Neural cell (in vitro differentiated cells): ENCODE measurements around the gene EIF2AK2. TPM values are rescaled to one million over a fixed set of nuclear protein-coding genes. Genes with fewer than 3 reads are reported as not detected.

ENCODE experiments used
- H2AFZ ChIP-seq: fragments of 200-600, 300-800 bp; sonication (generic), shearing (Covaris generic); 2 replicates; pipeline ENCODE4 v1.6.0; 2014; ENCODE audit warnings: low read depth, mild to moderate bottlenecking, antibody characterized with exemption, low read length, moderate library complexity
- H3F3A ChIP-seq: fragments of 200-600 bp; shearing (Covaris generic); 2 replicates; pipeline ENCODE4 v1.6.1; 2016; ENCODE audit warnings: mild to moderate bottlenecking, moderate library complexity, mixed read lengths, antibody characterized with exemption, low read length; ENCODE audit not compliant: insufficient read depth, poor library complexity, severe bottlenecking
- H3K27ac ChIP-seq: fragments of 200-600, 300-800 bp; sonication (generic), shearing (Covaris generic); 2 replicates; pipeline ENCODE4 v1.5.1; 2014; ENCODE audit warnings: mild to moderate bottlenecking, low read length, moderate library complexity
- H3K27me3 ChIP-seq: fragments of 300-800, 200-600 bp; sonication (generic), shearing (Covaris generic); 2 replicates; pipeline ENCODE4 v1.6.0; 2014; ENCODE audit warnings: mild to moderate bottlenecking, low read depth, low read length, moderate library complexity; ENCODE audit not compliant: insufficient read depth
- H3K36me3 ChIP-seq: fragments of 300-800, 200-600 bp; sonication (generic), shearing (Covaris generic); 2 replicates; pipeline ENCODE4 v1.5.1; 2014; ENCODE audit warnings: mild to moderate bottlenecking, antibody characterized with exemption, low read length, moderate library complexity; ENCODE audit not compliant: insufficient read depth
- H3K4me2 ChIP-seq: fragments of 300-800, 200-600 bp; sonication (generic), shearing (Covaris generic); 2 replicates; pipeline ENCODE4 v1.6.0; 2014; ENCODE audit warnings: mild to moderate bottlenecking, low read length
- H3K4me3 ChIP-seq: fragments of 300-800, 200-600 bp; sonication (generic), shearing (Covaris generic); 2 replicates; pipeline ENCODE4 v1.5.1; 2014; ENCODE audit warnings: mild to moderate bottlenecking, low read length, moderate library complexity
- H3K79me2 ChIP-seq: fragments of 200-600 bp; shearing (Covaris generic); replicated peaks from 2 replicates; pipeline ENCODE4 v1.6.0; 2014; ENCODE audit warnings: mild to moderate bottlenecking, low read length, moderate library complexity; ENCODE audit not compliant: insufficient read depth
- H3K9ac ChIP-seq: fragments of 300-800, 200-600 bp; sonication (generic), shearing (Covaris generic); 2 replicates; pipeline ENCODE4 v1.6.1; 2016; ENCODE audit warnings: mild to moderate bottlenecking, low read length, mixed read lengths
- H3K9me2 ChIP-seq: fragments of 200-600 bp; shearing (Covaris generic); 2 replicates; pipeline ENCODE4 v1.6.1; 2016; ENCODE audit warnings: mild to moderate bottlenecking, low read length, mixed read lengths; ENCODE audit not compliant: insufficient read depth
- H3K9me3 ChIP-seq: fragments of 200-600, 300-800 bp; sonication (generic), shearing (Covaris generic); 2 replicates; pipeline ENCODE4 v1.6.1; 2016; ENCODE audit warnings: mild to moderate bottlenecking, mixed run types, low read length, moderate library complexity, mixed read lengths
- H4K20me1 ChIP-seq: fragments of 200-600 bp; shearing (Covaris generic); 2 replicates; pipeline ENCODE4 v1.6.1; 2016; ENCODE audit warnings: mild to moderate bottlenecking, mixed run types; ENCODE audit not compliant: insufficient read depth
- CTCF ChIP-seq: fragments of 450-650 bp; IDR thresholded peaks from 2 replicates; pipeline ENCODE4 v1.5.1; 2014; ENCODE audit warnings: antibody characterized with exemption, mild to moderate bottlenecking, moderate library complexity; ENCODE audit not compliant: poor library complexity, severe bottlenecking
- EP300 ChIP-seq: fragments of 450-650 bp; conservative IDR thresholded peaks from 2 replicates; pipeline ENCODE4 v1.6.1; 2014; ENCODE audit warnings: antibody characterized with exemption, mild to moderate bottlenecking, moderate library complexity; ENCODE audit not compliant: poor library complexity, severe bottlenecking
- EZH2 ChIP-seq: fragments of 200-600, 300-800 bp; shearing (Covaris generic), sonication (generic); IDR thresholded peaks from 2 replicates; pipeline ENCODE4 v1.6.1; 2014; ENCODE audit warnings: antibody characterized with exemption, low read length, borderline replicate concordance, mild to moderate bottlenecking; ENCODE audit not compliant: insufficient read depth, poor library complexity, severe bottlenecking
- MXI1 ChIP-seq: fragments of 450-650 bp; conservative IDR thresholded peaks from 2 replicates; pipeline ENCODE4 v1.6.1; 2014; ENCODE audit warnings: antibody characterized with exemption, mild to moderate bottlenecking; ENCODE audit not compliant: poor library complexity, severe bottlenecking
- POLR2AphosphoS5 ChIP-seq: IDR thresholded peaks from 2 replicates; pipeline ENCODE4 v1.6.1; 2012
- RAD21 ChIP-seq: fragments of 450-650 bp; conservative IDR thresholded peaks from 2 replicates; pipeline ENCODE4 v1.6.1; 2014; ENCODE audit warnings: antibody characterized with exemption, mild to moderate bottlenecking, moderate library complexity
- REST ChIP-seq: IDR thresholded peaks from 2 replicates; pipeline ENCODE4 v1.6.1; 2012; ENCODE audit warnings: borderline replicate concordance
- SMC3 ChIP-seq: fragments of 450-650 bp; conservative IDR thresholded peaks from 2 replicates; pipeline ENCODE4 v1.6.1; 2014; ENCODE audit warnings: antibody characterized with exemption, mild to moderate bottlenecking, moderate library complexity; ENCODE audit not compliant: poor library complexity
- TAF1 ChIP-seq: IDR thresholded peaks from 2 replicates; pipeline ENCODE4 v1.6.1; 2012; ENCODE audit warnings: low read depth
- polyA plus RNA-seq: library from polyadenylated mRNA; depleted of rRNA; stranded (reverse); fragments of >200 nt; gene quantifications from 2 replicates; pipeline ENCODE4 v1.2.3, GENCODE V29; 2014

The EIF2AK2 gene
- polyA plus RNA-seq, 1 donor from 2014 or later = 2.5 TPM

GRCh38 chr2:37149626-37150322 lies 7.0 kb downstream of the EIF2AK2 start:
- TF ChIP-seq MXI1 = no peak
- TF ChIP-seq TAF1 = no peak
- no peak for TF ChIP-seq POLR2AphosphoS5
- TF ChIP-seq CTCF = no peak
- no peak for TF ChIP-seq REST
- TF ChIP-seq EP300 = no peak
- TF ChIP-seq EZH2 = no peak
- no peak for TF ChIP-seq SMC3
- TF ChIP-seq RAD21 = no peak
- Histone ChIP-seq H3K27ac (no peak overlapping the region), H3K9me3 (no peaks in the 10 kb centered on the region), H3K9ac (no peak overlapping the region), H3F3A (no peaks in the 10 kb centered on the region), H3K4me2 (no peak overlapping the region), H3K9me2 (no peaks in the 10 kb centered on the region), H2AFZ (no peak overlapping the region), H4K20me1 (no peaks in the 10 kb centered on the region), H3K27me3 (no peaks in the 10 kb centered on the region), H3K36me3 (no peaks in the 10 kb centered on the region), H3K79me2 (no peaks in the 10 kb centered on the region), H3K4me3 (no peak overlapping the region)

GRCh38 chr2:37148325-37148724 lies 8.5 kb downstream of the EIF2AK2 start:
- Histone ChIP-seq H3K27ac (no peak overlapping the region), H3K9ac (no peak overlapping the region), H3F3A (no peaks in the 10 kb centered on the region), H3K27me3 (no peaks in the 10 kb centered on the region), H3K4me3 (no peak overlapping the region), H3K4me2 (no peak overlapping the region), H3K9me3 (no peaks in the 10 kb centered on the region), H3K36me3 (no peaks in the 10 kb centered on the region), H2AFZ (no peak overlapping the region), H3K9me2 (no peaks in the 10 kb centered on the region), H3K79me2 (no peaks in the 10 kb centered on the region), H4K20me1 (no peaks in the 10 kb centered on the region)
- TF ChIP-seq EP300 = no peak
- TF ChIP-seq REST = no peak
- TF ChIP-seq MXI1 = no peak
- TF ChIP-seq CTCF = no peak
- no peak for TF ChIP-seq EZH2
- no peak for TF ChIP-seq SMC3
- no peak for TF ChIP-seq TAF1
- no peak for TF ChIP-seq POLR2AphosphoS5
- TF ChIP-seq RAD21 = no peak
